Fibroblast of skin of right quadriceps (primary cell): ENCODE results near the gene ROBO3.

Source experiments
- DNase-seq: peaks from one replicate; pipeline ENCODE4 v3.0.0-alpha.2; 2013

Gene ROBO3

DNA sequence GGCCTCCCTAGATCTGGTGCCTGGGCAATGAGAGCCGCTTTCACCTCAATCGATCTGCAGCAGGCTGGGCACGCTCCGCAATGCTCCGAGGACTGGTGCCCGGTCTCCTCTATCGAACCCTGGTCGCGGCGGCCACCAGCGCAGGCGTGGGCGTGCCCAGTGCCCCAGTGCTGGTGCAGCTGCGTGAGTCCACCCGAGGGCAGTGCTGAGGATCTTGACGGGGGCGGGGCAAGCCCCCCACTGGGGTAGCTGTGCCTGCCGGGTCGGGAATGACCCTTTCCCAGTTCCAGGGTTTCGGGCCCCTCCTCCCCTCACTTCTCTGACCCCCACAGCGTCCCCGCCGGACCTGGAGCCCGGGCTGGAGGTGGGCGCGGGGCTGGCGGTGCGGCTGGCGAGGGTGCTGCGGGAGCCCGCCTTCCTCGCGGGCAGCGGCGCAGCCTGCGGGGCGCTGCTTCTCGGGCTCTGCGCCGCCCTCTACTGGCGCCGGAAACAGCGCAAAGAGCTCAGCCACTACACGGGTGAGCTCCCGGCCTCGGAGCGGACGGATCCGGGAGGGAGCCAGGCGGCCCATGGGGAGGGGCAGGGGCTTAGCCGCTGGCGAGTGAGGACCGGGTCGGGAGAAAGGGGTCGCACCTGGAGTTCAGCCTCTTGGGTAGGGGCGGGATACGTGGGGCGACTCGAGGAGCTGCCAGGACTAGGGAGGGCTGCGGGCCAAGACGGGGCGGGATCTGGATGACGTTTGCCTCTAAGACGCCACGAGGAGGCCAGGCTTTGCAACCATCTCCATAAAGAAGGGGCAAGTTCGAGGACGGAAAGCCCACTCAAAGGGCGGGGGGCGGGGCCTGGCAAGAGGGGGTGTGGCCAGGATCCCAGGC is 10.9 kb downstream of the ROBO3 start:
- peak; percentile 95 for DNase-seq

DNA sequence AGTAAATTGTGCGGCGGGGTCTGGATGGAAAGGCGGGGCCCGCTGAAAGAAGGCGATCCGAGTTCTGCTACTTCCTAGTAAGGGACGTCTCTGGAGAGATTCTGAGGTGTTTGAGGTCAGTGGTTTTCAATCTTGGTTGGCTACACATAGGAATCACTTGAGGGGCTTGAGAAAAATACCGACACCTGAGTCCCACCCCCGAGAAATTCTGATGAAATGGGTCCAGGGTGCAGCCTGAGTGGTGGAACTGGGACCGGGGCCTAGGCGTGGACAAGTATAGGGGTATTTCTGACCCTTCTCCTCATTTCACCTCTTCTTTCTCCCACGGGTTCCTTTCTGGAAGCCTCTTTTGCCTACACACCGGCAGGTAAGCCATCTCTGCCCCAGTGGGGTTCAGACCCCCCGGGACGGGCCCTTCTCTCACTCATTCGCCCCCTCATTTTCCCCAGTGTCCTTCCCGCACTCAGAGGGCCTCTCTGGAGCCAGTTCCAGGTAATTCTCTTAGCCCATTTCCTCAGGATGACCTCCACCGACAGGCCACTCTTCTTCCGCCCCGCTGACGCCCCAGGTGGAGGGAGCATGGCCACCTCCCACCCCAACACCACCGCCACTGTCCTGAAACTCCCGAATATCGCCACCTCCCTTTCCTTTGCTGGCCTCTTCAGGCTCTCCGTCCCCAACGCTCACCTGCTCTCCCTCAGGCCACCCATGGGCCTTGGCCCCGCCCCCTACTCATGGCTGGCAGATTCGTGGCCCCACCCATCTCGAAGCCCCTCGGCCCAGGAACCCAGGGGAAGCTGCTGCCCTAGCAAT is 11.8 kb downstream of the ROBO3 start:
- DNase-seq, result no peak

- DNase-seq, result no peak
These were observed 12.3 kb downstream of the ROBO3 start for GRCh38 chr11:124877631-124877909.

DNA sequence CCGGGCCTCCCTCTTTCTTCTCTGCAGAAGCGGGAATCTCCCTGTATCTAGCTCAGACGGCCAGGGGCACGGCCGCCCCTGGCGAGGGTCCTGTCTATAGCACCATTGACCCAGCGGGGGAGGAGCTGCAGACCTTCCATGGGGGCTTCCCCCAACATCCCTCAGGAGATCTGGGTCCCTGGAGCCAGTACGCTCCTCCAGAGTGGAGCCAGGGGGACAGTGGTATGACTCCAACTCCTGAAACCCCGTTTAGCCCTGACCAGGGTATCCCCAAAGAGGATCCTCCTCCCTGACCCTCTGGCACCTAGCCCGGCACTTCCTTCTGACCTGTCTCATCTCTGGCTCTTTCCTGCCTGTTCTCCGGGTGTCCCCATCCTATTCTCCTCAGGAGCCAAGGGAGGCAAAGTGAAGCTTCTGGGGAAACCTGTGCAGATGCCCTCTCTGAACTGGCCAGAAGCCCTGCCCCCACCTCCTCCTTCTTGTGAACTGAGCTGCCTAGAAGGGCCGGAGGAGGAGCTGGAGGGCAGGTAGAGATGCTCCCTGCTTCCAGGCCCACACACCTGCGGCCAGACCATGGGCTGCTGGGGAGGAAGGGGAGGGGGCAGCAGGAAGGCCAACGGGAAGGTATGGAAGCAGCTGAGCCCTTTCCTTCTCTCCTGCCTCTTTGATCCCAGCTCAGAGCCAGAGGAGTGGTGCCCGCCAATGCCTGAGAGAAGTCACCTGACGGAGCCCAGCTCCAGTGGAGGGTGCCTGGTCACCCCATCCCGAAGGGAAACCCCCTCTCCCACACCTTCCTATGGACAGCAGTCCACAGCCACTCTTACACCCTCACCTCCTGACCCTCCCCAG is 12.9 kb downstream of the ROBO3 start:
- DNase-seq, result no peak

GRCh38 chr11:124878759-124879492 is 13.7 kb downstream of the ROBO3 start:
- DNase-seq, result no peak

- DNase-seq, result no peak
These were observed 14.5 kb downstream of the ROBO3 start for GRCh38 chr11:124879493-124880289.

- no peak for DNase-seq
These were observed 15.0 kb downstream of the ROBO3 start for GRCh38 chr11:124880290-124880611.

DNA sequence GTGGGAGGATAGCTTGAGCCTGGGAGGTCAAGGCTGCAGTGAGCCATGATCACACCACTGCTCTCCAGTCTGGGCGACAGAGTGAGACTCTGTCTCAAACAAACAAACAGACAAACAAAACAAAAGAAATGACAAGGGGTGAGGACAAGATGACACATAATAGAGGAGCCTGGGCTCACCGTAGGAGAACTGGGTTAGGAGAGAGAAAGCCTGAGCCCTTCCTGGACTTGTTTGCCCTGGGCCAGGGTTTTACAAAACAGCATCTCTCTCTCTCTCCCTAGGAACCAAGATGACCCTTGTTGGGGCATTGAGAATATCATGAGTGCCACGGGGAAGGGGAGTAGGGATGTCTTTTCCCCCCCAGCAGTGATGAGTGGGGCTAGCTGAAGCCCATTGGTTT is 15.7 kb downstream of the ROBO3 start:
- DNase-seq, result no peak

GRCh38 chr11:124882339-124883071 is 17.3 kb downstream of the ROBO3 start:
- DNase-seq, result no peak

DNA sequence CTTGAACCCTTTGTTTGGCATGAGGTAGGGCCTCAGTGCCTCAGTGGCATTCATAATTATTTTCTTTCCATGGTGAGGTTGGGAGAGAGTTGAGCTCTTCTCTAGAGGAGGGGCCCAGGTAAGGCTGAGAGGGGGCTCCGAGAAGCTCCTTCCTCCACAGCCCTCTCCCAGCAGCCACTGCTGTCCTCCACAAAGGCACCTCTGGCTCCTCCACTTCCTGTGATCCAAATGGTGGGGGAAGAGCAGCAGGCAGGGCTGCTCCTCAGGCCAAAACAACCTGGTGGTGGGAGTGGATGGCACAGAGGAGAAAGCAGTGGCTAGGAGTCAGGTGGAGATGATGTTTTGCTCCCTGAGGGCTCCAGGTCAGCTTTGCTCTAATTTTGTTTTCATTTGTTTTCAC is 19.1 kb downstream of the ROBO3 start:
- DNase-seq, result no peak

GRCh38 chr11:124884869-124885479 is 19.7 kb downstream of the ROBO3 start:
- DNase-seq, result no peak

GRCh38 chr11:124886476-124886875 is 21.2 kb downstream of the ROBO3 start:
- no peak for DNase-seq

DNA sequence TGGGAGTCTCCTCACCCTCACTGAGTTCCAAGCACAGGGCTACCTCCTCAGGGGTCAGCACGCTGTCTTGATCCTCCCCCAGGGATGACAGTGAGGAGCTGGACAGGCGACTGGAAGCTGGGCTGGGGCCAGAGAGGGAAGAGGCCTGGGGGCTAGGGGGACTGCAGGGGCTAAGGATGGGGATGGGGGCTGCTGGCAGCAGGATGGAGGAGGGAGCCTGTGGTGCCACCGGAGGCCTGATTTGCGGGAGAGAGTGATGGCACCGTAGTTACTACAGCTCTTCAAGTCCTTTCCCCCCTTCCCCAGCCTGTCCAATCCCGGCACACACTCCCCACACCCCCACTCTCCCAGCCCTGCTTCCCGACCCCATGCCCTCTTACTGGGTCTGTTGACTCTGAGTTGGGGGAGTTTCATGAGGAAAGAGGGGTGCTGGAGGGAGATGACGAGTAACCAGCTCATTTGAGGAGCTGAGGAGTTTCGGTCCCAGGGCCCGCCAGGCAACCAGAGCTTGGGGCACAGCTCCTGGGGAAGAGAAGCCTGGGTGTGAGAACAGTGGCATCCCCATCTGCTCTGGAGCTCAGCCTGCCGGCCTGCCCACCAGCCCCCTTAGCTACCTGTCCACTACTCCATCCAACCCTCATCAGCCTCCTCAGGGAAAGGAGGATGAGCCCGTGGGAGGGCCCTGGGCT is 21.9 kb downstream of the ROBO3 start:
- no peak for DNase-seq

GRCh38 chr11:124887667-124888013 is 22.4 kb downstream of the ROBO3 start:
- no peak for DNase-seq

GRCh38 chr11:124889191-124890091 is 24.2 kb downstream of the ROBO3 start:
- no peak for DNase-seq

- no peak for DNase-seq
These were observed 24.9 kb downstream of the ROBO3 start for GRCh38 chr11:124890151-124890550.

- no peak for DNase-seq
These were observed 25.6 kb downstream of the ROBO3 start for GRCh38 chr11:124890683-124891372.

DNA sequence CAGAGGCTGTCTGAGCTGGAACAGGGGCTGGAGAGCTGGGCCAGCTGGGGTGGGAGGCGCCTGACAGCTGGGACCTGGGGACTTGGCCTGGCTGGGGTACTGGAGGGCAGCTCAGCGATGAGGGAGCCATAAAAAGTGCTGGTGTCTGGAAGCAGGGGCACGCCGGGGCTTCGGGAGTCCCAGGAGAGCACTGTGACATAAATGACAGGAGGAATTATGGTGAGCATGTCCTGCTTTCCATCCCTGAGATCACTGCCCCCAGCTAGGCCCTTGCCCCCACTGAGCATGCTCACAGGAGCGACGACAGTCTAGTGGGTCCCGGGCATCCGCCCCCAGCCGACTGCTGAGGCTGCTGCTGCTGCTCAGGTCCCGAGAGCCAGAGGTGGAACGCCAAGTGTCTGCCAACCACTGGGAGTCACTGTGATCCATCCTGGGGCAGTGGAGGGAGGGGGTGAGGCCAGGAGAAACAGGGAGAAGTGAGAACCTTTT is 26.2 kb downstream of the ROBO3 start:
- DNase-seq, result no peak
